Naive thymus-derived CD8-positive, alpha-beta T cell (primary cell): Measurements from ENCODE around the gene TMA7. TPM values are rescaled to one million over a fixed set of nuclear protein-coding genes. Genes with fewer than 3 reads are reported as not detected.

Source experiments
- ATAC-seq, 2 donors: fragments of 150-1000 bp; cut with Tn5 transposase in 1 of 2; sonication (Bioruptor Pico), chemical (Tn5 transposase) in 1 of 2; 1 replicate in 1 of 2; 2 replicates in 1 of 2; pipeline ENCODE4 v1.10.0; 2021; ENCODE audit warnings: mild to moderate bottlenecking in 2 of 2, moderate library complexity in 2 of 2
- POLR2A ChIA-PET: fragments of 350-600 bp; sonication (Branson Sonifier 250); formaldehyde crosslinking; loops from one replicate; lab custom pipeline; 2021; ENCODE audit warnings: antibody characterized with exemption; lab: Charles Lee
- DNase-seq, 10 donors: peaks; one replicate each; pipeline versions ENCODE4 v3.0.0 to v3.0.0-alpha.2; 2020 to 2022
- H3K27ac Mint-ChIP-seq, 10 donors: one replicate each; pipeline ENCODE4 v1.8.0; 2020 to 2022; ENCODE audit warnings: mild to moderate bottlenecking in 10 of 10, mixed read lengths in 10 of 10, moderate library complexity in 4 of 10, inconsistent platforms in 1 of 10
- H3K27me3 Mint-ChIP-seq, 5 donors: one replicate each; pipeline ENCODE4 v1.8.0; 2021 to 2022; ENCODE audit warnings: mixed read lengths in 5 of 5
- H3K36me3 Mint-ChIP-seq, 3 donors: one replicate each; pipeline ENCODE4 v1.8.0; 2020 to 2022; ENCODE audit warnings: mixed read lengths in 3 of 3, mild to moderate bottlenecking in 2 of 3, inconsistent platforms in 1 of 3
- H3K4me1 Mint-ChIP-seq, 4 donors: one replicate each; pipeline ENCODE4 v1.8.0; 2021 to 2022; ENCODE audit warnings: mixed read lengths in 4 of 4
- H3K4me3 Mint-ChIP-seq, 10 donors: one replicate each; pipeline ENCODE4 v1.8.0; 2020 to 2022; ENCODE audit warnings: mild to moderate bottlenecking in 10 of 10, mixed read lengths in 10 of 10, moderate library complexity in 6 of 10, inconsistent platforms in 1 of 10
- H3K9me3 Mint-ChIP-seq, 9 donors: one replicate each; pipeline ENCODE4 v1.8.0; 2020 to 2022; ENCODE audit warnings: mixed read lengths in 9 of 9, mild to moderate bottlenecking in 3 of 9, inconsistent platforms in 1 of 9, moderate library complexity in 1 of 9
- polyA plus RNA-seq, 3 donors: library from polyadenylated mRNA; unstranded; fragments of 300-500 nt; fragmentation: Illumina TruSeq; gene quantifications; one replicate each; pipeline ENCODE4 v1.2.3, GENCODE V29; 2021
- total RNA-seq, 8 experiments: library from RNA in 2 of 8; stranded (reverse) in 2 of 8; gene quantifications; one replicate each; pipeline ENCODE4 v1.2.3 and lab custom pipeline; 2021 to 2026

TMA7 gene
- total and polyA plus RNA-seq, 5 experiments from 2014 or later = 274 to 931 (median 714) TPM

GRCh38 chr3:48428572-48429316 is 11.3 kb upstream of the TMA7 start:
- no peak for ATAC-seq
- Mint-ChIP-seq H3K27me3 (peaks cover 0 to 2% (median 0%) of the 10 kb centered on the region in 5 donors), H3K9me3 (no peaks in the 10 kb centered on the region), H3K4me3 (peak overlapping the region; percentile 47 to 88 (median 65)), H3K36me3 (peaks cover 0 to 2% (median 0%) of the 10 kb centered on the region in 3 donors), H3K4me1 (peaks cover 3 to 13% (median 9%) of the 10 kb centered on the region in 4 donors), H3K27ac (peak overlapping the region in 1 of 10 donors; percentile 61)
- POLR2A ChIA-PET = interaction anchor here (1.4 kb wide), 1 partner anchor 86 kb away, joined by 3 read pairs; no protein-coding TSS in a partner anchor
- DNase-seq = peak in 1 of 10 donors; percentile 55

GRCh38 chr3:48429317-48429959 is 10.6 kb upstream of the TMA7 start:
- ATAC-seq (peak; percentile 73 to 80), DNase-seq (peak; percentile 31 to 82 (median 60))
- peaks cover 0 to 2% (median 0%) of the 10 kb centered on the region in 5 donors for H3K27me3 Mint-ChIP-seq
- peak overlapping the region in 4 of 10 donors; percentile 19 to 88 (median 68) for H3K27ac Mint-ChIP-seq
- peak overlapping the region in 9 of 10 donors; percentile 77 to 89 (median 84) for H3K4me3 Mint-ChIP-seq
- no peaks in the 10 kb centered on the region for H3K9me3 Mint-ChIP-seq
- peaks cover 0 to 8% (median 1%) of the 10 kb centered on the region in 3 donors for H3K36me3 Mint-ChIP-seq
- H3K4me1 Mint-ChIP-seq = peaks cover 3 to 17% (median 12%) of the 10 kb centered on the region in 4 donors
- POLR2A ChIA-PET = interaction anchor here (1.4 to 2.7 kb wide), 2 partner anchors 10 to 85 kb away, joined by 3 to 13 read pairs; partner anchors contain the start of genes CCDC51 and TMA7

GRCh38 chr3:48429960-48430707 is 9.9 kb upstream of the TMA7 start, which contains the start of gene PLXNB1:
Gene PLXNB1 (minus strand): TSS chr3:48430086. CDS start chr3:48424611, 5,475 bp downstream.
- H3K27me3 Mint-ChIP-seq = peaks cover 0 to 2% (median 0%) of the 10 kb centered on the region in 5 donors
- peak; percentile 23 to 31 for ATAC-seq
- H3K9me3 Mint-ChIP-seq = no peaks in the 10 kb centered on the region
- peak in 3 of 10 donors; percentile 11 to 61 (median 17) for DNase-seq
- peak within 1 kb of the TSS; percentile 72 to 89 (median 84) for H3K4me3 Mint-ChIP-seq
- H3K27ac Mint-ChIP-seq = peak within 1 kb of the TSS in 8 of 10 donors; percentile 19 to 88 (median 54)
- H3K36me3 Mint-ChIP-seq = peaks cover 0 to 8% (median 1%) of the 10 kb centered on the region in 3 donors
- H3K4me1 Mint-ChIP-seq = peaks cover 3 to 22% (median 14%) of the 10 kb centered on the region in 4 donors
- POLR2A ChIA-PET = interaction anchor here (0.5 to 2.7 kb wide), 3 partner anchors 10 to 124 kb away, joined by 3 to 13 read pairs (median 3); partner anchors contain the start of genes ATRIP, CCDC51 and TMA7

- peak overlapping the region; percentile 72 to 89 (median 84) for H3K4me3 Mint-ChIP-seq
- POLR2A ChIA-PET = interaction anchor here (0.5 to 2.7 kb wide), 4 partner anchors 9 to 124 kb away, joined by 3 to 13 read pairs (median 4); partner anchors contain the start of genes ATRIP, CCDC51 and TMA7
- H3K27me3 Mint-ChIP-seq = peaks cover 0 to 2% (median 0%) of the 10 kb centered on the region in 5 donors
- H3K27ac Mint-ChIP-seq = peak overlapping the region in 3 of 10 donors; percentile 19 to 42 (median 35)
- ATAC-seq = no peak
- H3K4me1 Mint-ChIP-seq = peaks cover 6 to 22% (median 15%) of the 10 kb centered on the region in 4 donors
- no peak for DNase-seq
- peaks cover 0 to 8% (median 1%) of the 10 kb centered on the region in 3 donors for H3K36me3 Mint-ChIP-seq
- H3K9me3 Mint-ChIP-seq = no peaks in the 10 kb centered on the region
Observed at GRCh38 chr3:48430708-48431101, 9.4 kb upstream of the TMA7 start.

- DNase-seq (no peak), ATAC-seq (no peak)
- peaks cover 0 to 8% (median 1%) of the 10 kb centered on the region in 3 donors for H3K36me3 Mint-ChIP-seq
- H3K4me1 Mint-ChIP-seq = peaks cover 6 to 22% (median 15%) of the 10 kb centered on the region in 4 donors
- H3K27ac Mint-ChIP-seq = peak overlapping the region in 3 of 10 donors; percentile 35 to 62 (median 36)
- H3K4me3 Mint-ChIP-seq = peak overlapping the region; percentile 42 to 89 (median 84)
- peaks cover 0 to 2% (median 0%) of the 10 kb centered on the region in 5 donors for H3K27me3 Mint-ChIP-seq
- POLR2A ChIA-PET = interaction anchor here (0.9 to 2.7 kb wide), 2 partner anchors 8 to 12 kb away, joined by 5 to 13 read pairs; partner anchors contain the start of genes CCDC51 and TMA7
- H3K9me3 Mint-ChIP-seq = no peaks in the 10 kb centered on the region
Observed at GRCh38 chr3:48431224-48432029, 8.6 kb upstream of the TMA7 start.

- no peaks in the 10 kb centered on the region for H3K9me3 Mint-ChIP-seq
- DNase-seq = peak in 1 of 10 donors; percentile 41
- peak overlapping the region in 1 of 10 donors; percentile 50 for H3K4me3 Mint-ChIP-seq
- no peak overlapping the region for H3K27ac Mint-ChIP-seq
- peaks cover 0 to 2% (median 0%) of the 10 kb centered on the region in 5 donors for H3K27me3 Mint-ChIP-seq
- H3K4me1 Mint-ChIP-seq = peaks cover 6 to 22% (median 16%) of the 10 kb centered on the region in 4 donors
- POLR2A ChIA-PET = no interaction called here
- ATAC-seq = no peak
- peaks cover 0 to 8% (median 1%) of the 10 kb centered on the region in 3 donors for H3K36me3 Mint-ChIP-seq
Observed at GRCh38 chr3:48432411-48433371, 7.4 kb upstream of the TMA7 start.

- Mint-ChIP-seq H3K4me3 (no peak overlapping the region), H3K27me3 (peaks cover 0 to 2% (median 0%) of the 10 kb centered on the region in 5 donors), H3K36me3 (peaks cover 0 to 8% (median 1%) of the 10 kb centered on the region in 3 donors), H3K9me3 (no peaks in the 10 kb centered on the region), H3K4me1 (peaks cover 9 to 23% (median 23%) of the 10 kb centered on the region in 4 donors), H3K27ac (peak overlapping the region in 1 of 10 donors; percentile 17)
- POLR2A ChIA-PET = interaction anchor here (1.1 to 1.3 kb wide), 3 partner anchors 13 to 160 kb away, joined by 3 to 5 read pairs (median 4); partner anchors contain the start of gene ATRIP
- no peak for ATAC-seq
- DNase-seq = peak in 1 of 10 donors; percentile 41
Observed at GRCh38 chr3:48433472-48434118, 6.5 kb upstream of the TMA7 start.

- peaks cover 0 to 2% (median 0%) of the 10 kb centered on the region in 5 donors for H3K27me3 Mint-ChIP-seq
- ATAC-seq (no peak), DNase-seq (peak in 1 of 10 donors; percentile 61)
- peaks cover 0 to 8% (median 1%) of the 10 kb centered on the region in 3 donors for H3K36me3 Mint-ChIP-seq
- peaks cover 13 to 33% (median 31%) of the 10 kb centered on the region in 4 donors for H3K4me1 Mint-ChIP-seq
- peak overlapping the region in 2 of 10 donors; percentile 20 to 21 for H3K27ac Mint-ChIP-seq
- H3K9me3 Mint-ChIP-seq = no peaks in the 10 kb centered on the region
- POLR2A ChIA-PET = interaction anchor here (1.1 to 1.3 kb wide), 3 partner anchors 12 to 161 kb away, joined by 3 to 5 read pairs (median 4); partner anchors contain the start of gene ATRIP
- no peak overlapping the region for H3K4me3 Mint-ChIP-seq
Observed at GRCh38 chr3:48434591-48435222, 5.3 kb upstream of the TMA7 start.

GRCh38 chr3:48435223-48435595 is 4.8 kb upstream of the TMA7 start:
- DNase-seq (peak in 1 of 10 donors; percentile 26), ATAC-seq (no peak)
- no peaks in the 10 kb centered on the region for H3K27me3 Mint-ChIP-seq
- peaks cover 15 to 35% (median 32%) of the 10 kb centered on the region in 4 donors for H3K4me1 Mint-ChIP-seq
- peaks cover 0 to 10% (median 1%) of the 10 kb centered on the region in 3 donors for H3K36me3 Mint-ChIP-seq
- H3K27ac Mint-ChIP-seq = peak overlapping the region in 2 of 10 donors; percentile 18 to 20
- H3K9me3 Mint-ChIP-seq = no peaks in the 10 kb centered on the region
- no peak overlapping the region for H3K4me3 Mint-ChIP-seq
- POLR2A ChIA-PET = interaction anchor here (1.1 to 2.8 kb wide), 6 partner anchors 11 to 73 kb away, joined by 3 to 13 read pairs (median 10); partner anchors contain the start of genes ATRIP and SHISA5
